Fibroblast of lung (primary cell): ENCODE measurements around the gene SYVN1.

ENCODE experiments used
- CTCF ChIP-seq, 2 donors: IDR thresholded peaks in 1 of 2; conservative IDR thresholded peaks in 1 of 2; 1 replicate in 1 of 2; 2 replicates in 1 of 2; pipeline ENCODE4 v1.5.1; 2011 to 2012; ENCODE audit warnings: low read length in 2 of 2, control low read depth in 1 of 2, inconsistent platforms in 1 of 2, low read depth in 1 of 2, mild to moderate bottlenecking in 1 of 2
- EZH2 ChIP-seq: IDR thresholded peaks from 2 replicates; pipeline ENCODE4 v1.5.1; 2012; ENCODE audit warnings: low read length, control low read depth, mild to moderate bottlenecking; ENCODE audit errors: missing control alignments

GRCh38 chr11:65111159-65111743 is 23.1 kb downstream of the SYVN1 start:
- no peak for TF ChIP-seq EZH2
- TF ChIP-seq CTCF (conservative IDR thresholded peaks at IDR 0.05 in 1 of 2, IDR thresholded peaks at IDR 0.05 in 1 of 2; ENCODE audit: low read depth in 1 of 2, low read length in 2 of 2), result no peak
